Type B pancreatic cell (in vitro differentiated cells): ENCODE data around the gene EVA1A. TPM values are rescaled to one million over a fixed set of nuclear protein-coding genes. Genes with fewer than 3 reads are reported as not detected.

Experiments used
- DNase-seq: peaks from one replicate; pipeline ENCODE4 v3.0.0; 2021; ENCODE audit warnings: mixed read lengths; ENCODE audit not compliant: unreplicated experiment; ENCODE audit errors: extremely low spot score
- H3K27ac Mint-ChIP-seq: 2 replicates; pipeline ENCODE4 v1.8.0; 2021; ENCODE audit warnings: mild to moderate bottlenecking, mixed read lengths
- H3K27me3 Mint-ChIP-seq: 2 replicates; pipeline ENCODE4 v1.8.0; 2021; ENCODE audit warnings: mixed read lengths
- H3K36me3 Mint-ChIP-seq: 2 replicates; pipeline ENCODE4 v1.8.0; 2021; ENCODE audit warnings: mixed read lengths
- H3K4me1 Mint-ChIP-seq: one replicate; pipeline ENCODE4 v1.8.0; 2021; ENCODE audit warnings: mixed read lengths; ENCODE audit not compliant: unreplicated experiment
- H3K4me3 Mint-ChIP-seq: 2 replicates; pipeline ENCODE4 v1.8.0; 2021; ENCODE audit warnings: mild to moderate bottlenecking, mixed read lengths
- H3K9me3 Mint-ChIP-seq: 2 replicates; pipeline ENCODE4 v1.8.0; 2021; ENCODE audit warnings: mixed read lengths
- total RNA-seq: library from RNA; stranded (reverse); gene quantifications from 2 replicates; pipeline ENCODE4 v1.2.1, GENCODE V29; 2021; ENCODE audit warnings: low replicate concordance
- TF ChIP-seq, protein P1 (sequence below): fragments of 200-600 bp; sonication (generic); conservative IDR thresholded peaks from 2 replicates; pipeline ENCODE4 v1.5.0; 2021; ENCODE audit warnings: antibody characterized with exemption, mild to moderate bottlenecking

The EVA1A gene
- total RNA-seq, 1 donor from 2014 or later, result 13.5 TPM

DNA sequence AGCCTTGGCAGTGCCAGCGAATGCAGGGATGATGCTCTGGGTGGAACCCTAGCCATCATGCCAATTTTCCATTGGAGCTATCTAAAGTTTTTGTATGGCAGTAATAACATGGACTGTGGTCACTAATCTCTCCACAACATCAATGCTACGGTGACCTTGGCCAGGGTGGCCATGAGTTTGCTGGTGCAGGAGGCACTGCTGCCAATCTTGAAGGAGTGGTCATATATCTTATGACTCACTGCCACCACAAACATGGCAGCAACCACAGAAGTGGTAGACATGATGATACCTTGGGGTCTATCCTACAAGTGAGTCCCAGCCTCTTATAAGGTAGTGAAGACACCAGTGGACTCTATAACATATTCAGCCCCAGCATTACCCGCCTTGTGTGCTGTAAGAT, 104.6 kb downstream of the EVA1A start:
- Mint-ChIP-seq H3K27me3 (no peaks in the 10 kb centered on the region), H3K4me1 (peaks cover 6% of the 10 kb centered on the region), H3K9me3 (no peaks in the 10 kb centered on the region), H3K4me3 (no peak overlapping the region), H3K27ac (no peak overlapping the region), H3K36me3 (no peaks in the 10 kb centered on the region)
- TF ChIP-seq, protein P1, sequence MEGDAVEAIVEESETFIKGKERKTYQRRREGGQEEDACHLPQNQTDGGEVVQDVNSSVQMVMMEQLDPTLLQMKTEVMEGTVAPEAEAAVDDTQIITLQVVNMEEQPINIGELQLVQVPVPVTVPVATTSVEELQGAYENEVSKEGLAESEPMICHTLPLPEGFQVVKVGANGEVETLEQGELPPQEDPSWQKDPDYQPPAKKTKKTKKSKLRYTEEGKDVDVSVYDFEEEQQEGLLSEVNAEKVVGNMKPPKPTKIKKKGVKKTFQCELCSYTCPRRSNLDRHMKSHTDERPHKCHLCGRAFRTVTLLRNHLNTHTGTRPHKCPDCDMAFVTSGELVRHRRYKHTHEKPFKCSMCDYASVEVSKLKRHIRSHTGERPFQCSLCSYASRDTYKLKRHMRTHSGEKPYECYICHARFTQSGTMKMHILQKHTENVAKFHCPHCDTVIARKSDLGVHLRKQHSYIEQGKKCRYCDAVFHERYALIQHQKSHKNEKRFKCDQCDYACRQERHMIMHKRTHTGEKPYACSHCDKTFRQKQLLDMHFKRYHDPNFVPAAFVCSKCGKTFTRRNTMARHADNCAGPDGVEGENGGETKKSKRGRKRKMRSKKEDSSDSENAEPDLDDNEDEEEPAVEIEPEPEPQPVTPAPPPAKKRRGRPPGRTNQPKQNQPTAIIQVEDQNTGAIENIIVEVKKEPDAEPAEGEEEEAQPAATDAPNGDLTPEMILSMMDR, result no peak
- no peak for DNase-seq

DNA sequence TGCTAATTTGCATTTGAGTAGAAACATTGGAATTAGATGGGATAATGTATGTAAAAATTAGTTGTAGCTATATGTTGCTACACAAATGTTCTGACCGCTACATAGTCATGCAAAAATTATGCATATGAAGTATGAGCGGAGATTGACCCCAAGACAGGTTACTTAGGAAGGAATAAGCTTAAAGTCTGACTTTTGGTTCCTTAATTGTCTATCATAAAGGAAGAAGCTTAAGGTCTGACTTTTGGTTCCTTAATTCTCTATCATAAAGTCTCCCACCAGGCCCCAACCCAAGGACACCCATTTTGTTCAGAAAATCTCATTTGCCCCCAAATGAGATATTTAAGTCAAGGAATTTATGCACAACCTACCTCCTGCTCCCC, 106.5 kb downstream of the EVA1A start:
- TF ChIP-seq, protein P1, result no peak
- H3K36me3 Mint-ChIP-seq, result no peaks in the 10 kb centered on the region
- H3K27me3 Mint-ChIP-seq, result no peaks in the 10 kb centered on the region
- DNase-seq, result no peak
- no peak overlapping the region for H3K27ac Mint-ChIP-seq
- H3K4me3 Mint-ChIP-seq, result no peak overlapping the region
- H3K9me3 Mint-ChIP-seq, result peaks cover 4% of the 10 kb centered on the region
- H3K4me1 Mint-ChIP-seq, result no peaks in the 10 kb centered on the region

DNA sequence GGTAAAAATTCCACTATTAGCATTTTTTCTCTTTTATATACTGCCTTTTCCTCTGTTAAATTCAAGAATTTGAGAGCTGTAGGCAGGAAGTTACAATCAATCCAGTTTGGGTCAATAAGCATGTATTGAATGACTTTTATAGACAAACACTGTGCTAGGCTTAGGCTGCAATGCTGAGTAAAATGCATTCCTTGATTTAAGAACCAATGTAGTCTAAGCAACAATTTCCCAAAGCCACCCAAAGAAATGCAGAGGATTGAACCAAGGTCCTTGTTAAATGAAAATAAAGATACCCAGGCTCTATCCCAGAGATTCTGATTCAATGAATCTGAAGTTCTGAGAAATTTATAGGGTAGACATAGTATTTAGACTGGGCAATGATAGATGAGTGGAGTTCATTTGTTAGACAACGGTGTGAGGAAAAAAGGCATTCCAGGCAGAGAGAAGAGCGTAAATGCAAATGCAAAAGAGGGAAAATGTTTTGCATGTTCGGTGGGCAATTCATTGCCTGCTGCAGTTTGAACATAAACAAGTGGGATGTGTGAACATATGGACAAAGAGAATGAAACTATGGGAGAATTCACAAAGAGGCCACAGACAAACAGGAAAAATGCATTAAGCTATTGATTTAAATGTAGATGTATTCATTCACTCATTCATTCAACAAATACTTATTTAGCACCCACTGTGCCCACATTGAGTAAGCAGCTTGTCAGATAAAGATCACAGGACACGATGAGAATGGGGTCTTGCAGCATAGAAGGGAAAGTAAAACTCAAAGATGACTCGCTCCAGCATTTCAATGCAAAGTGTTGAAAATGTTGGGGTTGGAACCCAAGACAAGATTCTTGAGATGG, 107.1 kb downstream of the EVA1A start:
- TF ChIP-seq, protein P1, result no peak
- Mint-ChIP-seq H3K36me3 (no peaks in the 10 kb centered on the region), H3K27me3 (no peaks in the 10 kb centered on the region), H3K4me1 (no peaks in the 10 kb centered on the region), H3K27ac (no peak overlapping the region), H3K4me3 (no peak overlapping the region), H3K9me3 (peaks cover 4% of the 10 kb centered on the region)
- no peak for DNase-seq

DNA sequence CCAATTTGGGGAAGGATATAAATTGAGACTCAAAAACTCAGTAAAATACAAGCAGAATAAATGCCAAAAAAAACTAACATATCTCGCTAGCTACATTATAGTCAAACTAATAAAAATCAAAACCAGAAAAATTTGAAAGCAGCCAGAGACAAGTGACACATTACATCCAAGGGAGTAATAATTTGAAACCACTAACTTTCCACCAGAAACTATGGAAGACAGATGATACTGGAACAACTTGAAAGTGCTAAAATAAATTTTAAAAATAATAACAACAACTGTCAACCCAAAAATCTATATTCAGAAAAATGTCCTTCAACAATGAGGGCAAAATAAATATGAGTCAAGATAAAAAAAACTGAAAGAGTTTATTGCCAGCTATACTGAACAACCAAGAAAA, 110.7 kb downstream of the EVA1A start:
- H3K27me3 Mint-ChIP-seq, result no peaks in the 10 kb centered on the region
- peaks cover 4% of the 10 kb centered on the region for H3K9me3 Mint-ChIP-seq
- no peaks in the 10 kb centered on the region for H3K4me1 Mint-ChIP-seq
- no peak overlapping the region for H3K4me3 Mint-ChIP-seq
- no peak for DNase-seq
- H3K27ac Mint-ChIP-seq, result no peak overlapping the region
- no peaks in the 10 kb centered on the region for H3K36me3 Mint-ChIP-seq
- TF ChIP-seq, protein P1, result no peak

DNA sequence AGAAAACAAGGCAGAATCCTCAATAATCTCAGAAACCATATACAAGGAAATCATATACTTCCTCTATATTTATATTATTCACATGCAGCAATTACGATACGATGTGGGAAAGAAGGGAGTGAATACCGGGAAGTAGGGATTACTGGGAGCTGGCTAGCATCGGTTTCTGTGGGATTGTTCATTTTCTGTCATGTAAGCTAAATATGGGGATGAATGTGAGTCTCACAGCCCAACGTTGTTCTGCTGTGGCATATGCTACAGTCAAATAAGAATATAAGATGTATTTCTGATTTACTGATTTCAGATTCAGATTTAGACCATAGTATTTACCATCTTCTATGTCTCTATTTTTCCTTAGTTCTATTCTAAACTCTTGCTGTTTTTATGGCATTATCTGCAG, 113.6 kb downstream of the EVA1A start:
- H3K36me3 Mint-ChIP-seq, result no peaks in the 10 kb centered on the region
- no peaks in the 10 kb centered on the region for H3K27me3 Mint-ChIP-seq
- H3K4me3 Mint-ChIP-seq, result no peak overlapping the region
- peaks cover 4% of the 10 kb centered on the region for H3K9me3 Mint-ChIP-seq
- no peak overlapping the region for H3K27ac Mint-ChIP-seq
- DNase-seq, result no peak
- H3K4me1 Mint-ChIP-seq, result no peaks in the 10 kb centered on the region
- TF ChIP-seq, protein P1, result no peak

Other genes with a start within 250 kb of the EVA1A start
- 47.8 and 55.8 TPM in 2 replicates for gene MRPL19, start 85.8 kb upstream of the EVA1A start, total RNA-seq
- 19.8 and 22.1 TPM in 2 replicates for gene GCFC2, start 150.0 kb upstream of the EVA1A start, total RNA-seq